Peyer's patch (tissue), 4 donors: ENCODE data around the gene CHSY1. TPM values are rescaled to one million over a fixed set of nuclear protein-coding genes. Genes with fewer than 3 reads are reported as not detected.
A peak's percentile ranks its signal among the peaks of the same experiment; 100 is the strongest.

Experiments
- DNase-seq, 3 donors: peaks; one replicate each; pipeline ENCODE4 v3.0.0-alpha.2; 2017 to 2019
- H3K27ac ChIP-seq, 4 donors: fragments of 200-600 bp; sonication (generic); one replicate each; pipeline ENCODE4 v1.5.1; 2016 to 2019
- H3K27me3 ChIP-seq, 2 donors: fragments of 200-600 bp; sonication (generic); one replicate each; pipeline ENCODE4 v1.5.1; 2019
- H3K36me3 ChIP-seq, 3 donors: fragments of 200-600 bp; sonication (generic); one replicate each; pipeline ENCODE4 v1.5.1; 2016 to 2019
- H3K4me1 ChIP-seq, 4 donors: fragments of 200-600 bp; sonication (generic); one replicate each; pipeline ENCODE4 v1.5.1; 2016 to 2019
- H3K4me3 ChIP-seq, 4 donors: fragments of 200-600 bp; sonication (generic); 1 replicate in 3 of 4; 2 replicates in 1 of 4; pipeline ENCODE4 v1.5.1; 2016 to 2019; ENCODE audit warnings: mild to moderate bottlenecking in 1 of 4
- H3K9me3 ChIP-seq, 4 donors: fragments of 200-600 bp; sonication (generic); one replicate each; pipeline ENCODE4 v1.5.1; 2016 to 2019; ENCODE audit warnings: mild to moderate bottlenecking in 1 of 4
- POLR2A ChIP-seq, 2 donors: fragments of 450-650 bp; IDR thresholded peaks; one replicate each; pipeline ENCODE4 v1.5.1; 2017; ENCODE audit warnings: antibody characterized with exemption in 2 of 2, mild to moderate bottlenecking in 2 of 2, moderate library complexity in 2 of 2
- total RNA-seq, 4 donors: library from RNA; depleted of rRNA; stranded (reverse); fragments of >200 nt; gene quantifications; one replicate each; pipeline ENCODE4 v1.1.0, GENCODE V29; 2016
- TF ChIP-seq, protein P1 (sequence below), 6 experiments: fragments of 450-650 bp in 4 of 6; fragments of 200-600 bp in 2 of 6; sonication (generic) in 1 of 6; IDR thresholded peaks; one replicate each; pipeline ENCODE4 v1.5.1; 2017 to 2019; ENCODE audit warnings: antibody characterized with exemption in 6 of 6, mild to moderate bottlenecking in 3 of 6, moderate library complexity in 1 of 6

Gene CHSY1
- total RNA-seq, 4 donors from 2014 or later, result 8.1 to 31.4 (median 9.3) TPM

DNA sequence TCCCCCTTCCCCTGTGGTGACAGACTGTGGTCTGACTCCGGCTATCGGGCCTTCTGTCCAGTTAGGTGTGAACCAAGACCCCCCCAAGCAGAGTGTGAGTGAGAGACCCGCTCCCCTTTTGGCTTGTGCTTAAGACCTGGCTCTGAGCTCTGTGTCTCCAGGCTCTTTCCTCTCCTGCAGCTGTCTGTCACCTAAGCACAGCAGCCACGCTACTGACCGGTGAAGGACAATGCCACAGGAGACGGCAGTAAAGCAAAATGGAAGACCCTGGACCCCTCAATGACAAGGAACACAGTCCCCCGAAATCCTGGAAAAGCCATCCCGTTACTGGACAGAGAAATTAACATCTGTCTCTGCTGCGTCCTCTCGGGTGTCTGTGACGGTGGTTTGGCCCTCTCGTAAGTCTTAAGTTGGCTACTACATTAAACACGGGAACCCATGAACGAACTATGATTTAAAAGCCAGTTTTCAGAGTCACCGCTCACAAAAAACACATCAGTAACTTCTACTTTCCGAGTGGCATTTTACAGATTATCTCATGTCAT, 53.7 kb downstream of the CHSY1 start:
- Histone ChIP-seq H3K4me1 (peaks cover 0 to 38% (median 5%) of the 10 kb centered on the region in 4 donors), H3K36me3 (no peaks in the 10 kb centered on the region), H3K9me3 (no peaks in the 10 kb centered on the region), H3K27me3 (no peaks in the 10 kb centered on the region), H3K4me3 (no peak overlapping the region), H3K27ac (peak overlapping the region in 1 of 4 donors; percentile 70)
- TF ChIP-seq, protein P1, sequence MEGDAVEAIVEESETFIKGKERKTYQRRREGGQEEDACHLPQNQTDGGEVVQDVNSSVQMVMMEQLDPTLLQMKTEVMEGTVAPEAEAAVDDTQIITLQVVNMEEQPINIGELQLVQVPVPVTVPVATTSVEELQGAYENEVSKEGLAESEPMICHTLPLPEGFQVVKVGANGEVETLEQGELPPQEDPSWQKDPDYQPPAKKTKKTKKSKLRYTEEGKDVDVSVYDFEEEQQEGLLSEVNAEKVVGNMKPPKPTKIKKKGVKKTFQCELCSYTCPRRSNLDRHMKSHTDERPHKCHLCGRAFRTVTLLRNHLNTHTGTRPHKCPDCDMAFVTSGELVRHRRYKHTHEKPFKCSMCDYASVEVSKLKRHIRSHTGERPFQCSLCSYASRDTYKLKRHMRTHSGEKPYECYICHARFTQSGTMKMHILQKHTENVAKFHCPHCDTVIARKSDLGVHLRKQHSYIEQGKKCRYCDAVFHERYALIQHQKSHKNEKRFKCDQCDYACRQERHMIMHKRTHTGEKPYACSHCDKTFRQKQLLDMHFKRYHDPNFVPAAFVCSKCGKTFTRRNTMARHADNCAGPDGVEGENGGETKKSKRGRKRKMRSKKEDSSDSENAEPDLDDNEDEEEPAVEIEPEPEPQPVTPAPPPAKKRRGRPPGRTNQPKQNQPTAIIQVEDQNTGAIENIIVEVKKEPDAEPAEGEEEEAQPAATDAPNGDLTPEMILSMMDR (IDR thresholded peaks at IDR 0.05), result no peak
- TF ChIP-seq POLR2A (IDR thresholded peaks at IDR 0.05), result no peak
- no peak for DNase-seq

DNA sequence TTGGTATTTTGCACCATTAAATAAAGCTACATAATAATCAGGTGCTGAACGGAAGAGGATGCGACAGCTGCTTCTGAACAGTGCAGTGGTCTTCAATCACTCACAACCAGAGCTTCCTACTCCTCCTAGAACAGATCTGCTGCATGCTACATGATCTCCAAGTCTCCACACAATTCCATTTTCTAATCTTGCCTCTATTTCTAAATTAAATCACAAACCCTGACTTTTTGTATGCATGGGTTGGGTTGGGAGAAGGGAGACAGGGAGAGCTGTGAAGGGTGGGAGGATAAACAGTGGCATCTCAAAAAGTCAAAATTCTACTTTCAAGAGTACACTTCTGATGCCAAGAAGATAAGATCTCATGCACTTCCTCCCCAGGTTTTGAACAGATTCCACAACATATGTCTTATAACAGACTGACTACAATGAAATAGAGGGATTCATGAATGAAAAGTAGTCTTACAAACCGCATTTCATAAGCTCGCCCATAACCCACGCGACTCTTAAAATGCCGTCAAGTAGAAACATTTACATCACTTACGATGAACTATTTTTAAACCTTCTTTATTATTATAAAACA, 57.2 kb downstream of the CHSY1 start:
- Histone ChIP-seq H3K9me3 (no peaks in the 10 kb centered on the region), H3K4me3 (no peak overlapping the region), H3K27me3 (no peaks in the 10 kb centered on the region), H3K4me1 (peaks cover 0 to 31% (median 5%) of the 10 kb centered on the region in 4 donors), H3K36me3 (no peaks in the 10 kb centered on the region), H3K27ac (no peak overlapping the region)
- no peak for TF ChIP-seq POLR2A (IDR thresholded peaks at IDR 0.05)
- TF ChIP-seq, protein P1 (IDR thresholded peaks at IDR 0.05), result no peak
- no peak for DNase-seq

DNA sequence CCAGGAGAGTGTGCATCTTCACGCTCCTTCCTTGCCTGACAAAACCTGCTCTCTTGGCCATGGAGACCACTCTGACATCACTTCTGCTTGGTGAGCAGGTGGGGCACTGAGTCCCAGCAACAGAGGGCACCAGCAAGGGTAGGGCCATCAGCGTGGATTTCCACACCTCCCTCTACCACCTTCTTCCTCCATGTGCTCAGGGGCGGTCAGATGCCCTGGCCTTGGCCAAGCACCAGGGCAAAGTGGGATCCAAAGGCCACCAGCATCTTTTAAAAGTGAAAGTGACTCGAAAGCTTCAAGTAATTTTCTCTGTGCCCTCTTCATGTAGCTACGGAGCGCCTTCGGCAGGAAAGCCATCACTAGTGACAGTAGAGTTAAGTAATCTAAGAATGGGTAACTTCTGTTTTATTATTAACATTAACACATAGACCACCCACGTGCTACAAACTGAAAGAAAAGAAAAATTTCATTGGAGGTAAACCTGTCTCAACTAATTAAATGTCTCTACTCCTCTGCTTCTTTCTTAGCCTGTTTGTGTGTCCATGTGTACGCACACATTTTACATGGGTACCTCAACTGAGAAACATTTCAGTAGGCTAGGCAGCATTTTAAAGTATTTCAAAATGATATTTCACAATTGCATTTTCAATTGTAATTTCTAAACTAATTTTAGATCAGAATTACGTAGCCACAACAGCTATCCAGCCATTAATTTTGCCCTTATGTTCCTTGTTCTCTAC, 57.9 kb downstream of the CHSY1 start:
- Histone ChIP-seq H3K36me3 (no peaks in the 10 kb centered on the region), H3K9me3 (no peaks in the 10 kb centered on the region), H3K27ac (peak overlapping the region in 2 of 4 donors; percentile 22 to 52), H3K4me1 (peaks cover 0 to 31% (median 3%) of the 10 kb centered on the region in 4 donors), H3K4me3 (no peak overlapping the region), H3K27me3 (no peaks in the 10 kb centered on the region)
- DNase-seq, result no peak
- TF ChIP-seq POLR2A (IDR thresholded peaks at IDR 0.05), result no peak
- TF ChIP-seq, protein P1 (IDR thresholded peaks at IDR 0.05), result no peak

DNA sequence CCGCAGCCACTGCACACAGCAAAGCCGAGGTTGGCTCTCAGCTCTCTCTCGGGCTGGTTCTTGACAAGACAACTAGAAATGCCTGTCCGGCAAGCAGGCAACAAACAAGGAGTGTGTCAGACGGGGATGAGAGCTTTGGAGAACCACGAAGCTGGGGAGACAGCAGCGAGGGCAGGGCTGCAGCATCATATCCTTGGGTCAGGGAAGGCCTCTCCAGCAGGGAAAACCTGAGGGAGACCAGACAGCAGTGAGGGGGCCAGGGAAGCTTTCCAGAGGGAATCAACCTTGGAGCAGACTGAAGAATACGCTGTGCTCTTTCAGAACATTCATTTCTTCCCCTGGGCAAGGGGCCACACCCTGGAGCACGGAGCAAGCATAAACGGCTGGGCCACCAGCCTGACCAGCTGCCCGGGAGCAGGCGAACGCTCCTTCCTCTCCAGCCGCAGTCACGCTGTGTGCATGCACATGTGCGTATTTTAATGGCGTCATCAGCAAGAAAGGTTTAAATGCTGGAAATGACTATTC, 58.7 kb downstream of the CHSY1 start:
- TF ChIP-seq, protein P1 (IDR thresholded peaks at IDR 0.05), result no peak
- no peak for TF ChIP-seq POLR2A (IDR thresholded peaks at IDR 0.05)
- Histone ChIP-seq H3K36me3 (no peaks in the 10 kb centered on the region), H3K4me3 (no peak overlapping the region), H3K4me1 (peaks cover 0 to 27% (median 3%) of the 10 kb centered on the region in 4 donors), H3K27me3 (no peaks in the 10 kb centered on the region), H3K27ac (peak overlapping the region in 2 of 4 donors; percentile 22 to 52), H3K9me3 (no peaks in the 10 kb centered on the region)
- DNase-seq, result no peak

DNA sequence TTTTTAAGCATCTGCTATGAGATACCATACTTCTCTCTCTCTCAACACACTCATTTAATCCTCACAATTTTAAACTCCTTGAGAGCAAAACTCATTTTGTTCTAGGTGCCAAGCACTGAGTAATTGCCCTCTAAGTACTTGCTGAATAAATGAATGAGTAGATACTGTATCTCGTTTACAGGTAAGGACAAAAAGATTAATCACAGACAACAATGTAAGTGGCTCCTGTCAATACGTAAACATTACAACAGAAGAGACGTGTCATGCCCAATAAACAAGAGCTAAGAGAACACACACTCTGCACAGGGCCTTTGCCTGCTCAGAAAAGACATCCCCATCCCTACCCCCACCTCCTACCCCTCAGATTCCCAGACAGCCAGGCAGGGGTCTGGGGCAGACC, 59.8 kb downstream of the CHSY1 start:
- Histone ChIP-seq H3K27ac (peak overlapping the region in 1 of 4 donors; percentile 52), H3K36me3 (no peaks in the 10 kb centered on the region), H3K4me3 (no peak overlapping the region), H3K9me3 (no peaks in the 10 kb centered on the region), H3K4me1 (peaks cover 0 to 30% (median 3%) of the 10 kb centered on the region in 4 donors), H3K27me3 (no peaks in the 10 kb centered on the region)
- DNase-seq, result no peak
- TF ChIP-seq POLR2A (IDR thresholded peaks at IDR 0.05), result no peak
- TF ChIP-seq, protein P1 (IDR thresholded peaks at IDR 0.05), result no peak
